ENCODE data around the gene MICU2.

DNA sequence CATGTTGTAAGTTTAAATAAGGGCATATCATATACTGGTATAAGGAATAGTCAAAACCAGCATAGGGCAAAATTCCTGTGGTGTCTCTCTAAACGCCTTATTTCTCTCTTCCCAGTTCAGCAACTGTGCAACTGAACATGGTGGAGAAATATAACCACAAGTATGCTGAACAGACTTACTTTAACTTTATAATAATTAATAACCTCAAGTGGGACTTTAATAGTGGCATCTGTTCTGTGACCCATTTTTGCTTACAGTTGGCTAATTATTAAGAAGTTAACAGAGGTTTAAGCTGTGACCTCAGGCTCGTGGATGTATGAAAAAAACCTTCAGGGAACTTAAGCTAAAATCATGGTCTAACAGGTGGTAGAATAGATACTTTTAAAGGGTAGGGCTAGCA lies 54.3 kb downstream of the MICU2 start:
- TF ChIP-seq MAZ (IDR thresholded peaks at IDR 0.05; ENCODE audit: borderline replicate concordance, low read depth, low read length) = no peak
- no peak for TF ChIP-seq POLR2A (IDR thresholded peaks at IDR 0.05; ENCODE audit: low read depth, low read length)
- TF ChIP-seq RAD21 (IDR thresholded peaks at IDR 0.05; ENCODE audit: low read length) = no peak
- no peak for TF ChIP-seq CHD1 (IDR thresholded peaks at IDR 0.05; ENCODE audit: low read depth, low read length)
- TF ChIP-seq, protein P1, sequence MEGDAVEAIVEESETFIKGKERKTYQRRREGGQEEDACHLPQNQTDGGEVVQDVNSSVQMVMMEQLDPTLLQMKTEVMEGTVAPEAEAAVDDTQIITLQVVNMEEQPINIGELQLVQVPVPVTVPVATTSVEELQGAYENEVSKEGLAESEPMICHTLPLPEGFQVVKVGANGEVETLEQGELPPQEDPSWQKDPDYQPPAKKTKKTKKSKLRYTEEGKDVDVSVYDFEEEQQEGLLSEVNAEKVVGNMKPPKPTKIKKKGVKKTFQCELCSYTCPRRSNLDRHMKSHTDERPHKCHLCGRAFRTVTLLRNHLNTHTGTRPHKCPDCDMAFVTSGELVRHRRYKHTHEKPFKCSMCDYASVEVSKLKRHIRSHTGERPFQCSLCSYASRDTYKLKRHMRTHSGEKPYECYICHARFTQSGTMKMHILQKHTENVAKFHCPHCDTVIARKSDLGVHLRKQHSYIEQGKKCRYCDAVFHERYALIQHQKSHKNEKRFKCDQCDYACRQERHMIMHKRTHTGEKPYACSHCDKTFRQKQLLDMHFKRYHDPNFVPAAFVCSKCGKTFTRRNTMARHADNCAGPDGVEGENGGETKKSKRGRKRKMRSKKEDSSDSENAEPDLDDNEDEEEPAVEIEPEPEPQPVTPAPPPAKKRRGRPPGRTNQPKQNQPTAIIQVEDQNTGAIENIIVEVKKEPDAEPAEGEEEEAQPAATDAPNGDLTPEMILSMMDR (conservative IDR thresholded peaks at IDR 0.05; ENCODE audit: low read depth, low read length) = no peak
- no peak for TF ChIP-seq RFX5 (IDR thresholded peaks at IDR 0.05; ENCODE audit: low read depth, low read length)
- TF ChIP-seq, protein P2, sequence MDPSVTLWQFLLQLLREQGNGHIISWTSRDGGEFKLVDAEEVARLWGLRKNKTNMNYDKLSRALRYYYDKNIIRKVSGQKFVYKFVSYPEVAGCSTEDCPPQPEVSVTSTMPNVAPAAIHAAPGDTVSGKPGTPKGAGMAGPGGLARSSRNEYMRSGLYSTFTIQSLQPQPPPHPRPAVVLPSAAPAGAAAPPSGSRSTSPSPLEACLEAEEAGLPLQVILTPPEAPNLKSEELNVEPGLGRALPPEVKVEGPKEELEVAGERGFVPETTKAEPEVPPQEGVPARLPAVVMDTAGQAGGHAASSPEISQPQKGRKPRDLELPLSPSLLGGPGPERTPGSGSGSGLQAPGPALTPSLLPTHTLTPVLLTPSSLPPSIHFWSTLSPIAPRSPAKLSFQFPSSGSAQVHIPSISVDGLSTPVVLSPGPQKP (IDR thresholded peaks at IDR 0.05; ENCODE audit: borderline replicate concordance, low read depth, low read length) = no peak
- no peak for TF ChIP-seq RCOR1 (IDR thresholded peaks at IDR 0.05; ENCODE audit: insufficient replicate concordance, low read length)
- no peak for TF ChIP-seq MXI1 (IDR thresholded peaks at IDR 0.05; ENCODE audit: borderline replicate concordance, low read depth, low read length)
- no peak for TF ChIP-seq SMC3 (IDR thresholded peaks at IDR 0.05; ENCODE audit: low read depth, low read length)

All from IMR-90 (cell line).